OCI-LY1 (cell line): ENCODE measurements around the gene CEP164.

Experiments
- H2AFZ ChIP-seq: fragments of 200-600 bp; sonication (generic), shearing (Covaris generic); 2 replicates; pipeline ENCODE4 v1.6.0; 2014; ENCODE audit warnings: antibody characterized with exemption, mild to moderate bottlenecking, low read length
- H3F3A ChIP-seq: fragments of 200-600 bp; sonication (generic), shearing (Covaris generic); 2 replicates; pipeline ENCODE4 v1.6.0; 2014; ENCODE audit warnings: mild to moderate bottlenecking, antibody characterized with exemption, low read length, moderate library complexity; ENCODE audit not compliant: insufficient read depth
- H3K27ac ChIP-seq: fragments of 200-600 bp; sonication (generic); 2 replicates; pipeline ENCODE4 v1.5.1; 2014; ENCODE audit warnings: low read length, mixed run types, mild to moderate bottlenecking, low read depth; ENCODE audit not compliant: poor library complexity, severe bottlenecking
- H3K27me3 ChIP-seq: fragments of 200-600 bp; sonication (generic); 2 replicates; pipeline ENCODE4 v1.6.0; 2014; ENCODE audit warnings: antibody characterized with exemption, mild to moderate bottlenecking, low read length, moderate library complexity; ENCODE audit not compliant: insufficient read depth
- H3K36me3 ChIP-seq: fragments of 200-600 bp; sonication (generic); 2 replicates; pipeline ENCODE4 v1.6.1; 2014; ENCODE audit warnings: mild to moderate bottlenecking, antibody characterized with exemption, low read length, moderate library complexity, mixed read lengths; ENCODE audit not compliant: insufficient read depth
- H3K4me1 ChIP-seq: fragments of 200-600 bp; sonication (generic); 2 replicates; pipeline ENCODE4 v1.5.1; 2014; ENCODE audit warnings: mild to moderate bottlenecking, low read length, moderate library complexity; ENCODE audit not compliant: insufficient read depth, severe bottlenecking
- H3K4me2 ChIP-seq: fragments of 200-600 bp; sonication (generic), shearing (Covaris generic); 2 replicates; pipeline ENCODE4 v1.6.1; 2014; ENCODE audit warnings: low read length
- H3K4me3 ChIP-seq: fragments of 200-600 bp; sonication (generic); 2 replicates; pipeline ENCODE4 v1.5.1; 2014; ENCODE audit warnings: low read length, low read depth, mild to moderate bottlenecking, mixed read lengths; ENCODE audit not compliant: poor library complexity, severe bottlenecking
- H3K79me2 ChIP-seq: fragments of 200-600 bp; shearing (Covaris generic); 2 replicates; pipeline ENCODE4 v1.6.1; 2016; ENCODE audit warnings: mixed run types, low read length, mixed read lengths; ENCODE audit not compliant: insufficient read depth
- H3K9ac ChIP-seq: fragments of 200-600 bp; sonication (generic), shearing (Covaris generic); 2 replicates; pipeline ENCODE4 v1.6.1; 2014; ENCODE audit warnings: mild to moderate bottlenecking, low read length, mixed read lengths
- H3K9me2 ChIP-seq: fragments of 200-600 bp; sonication (generic), shearing (Covaris generic); 2 replicates; pipeline ENCODE4 v1.6.1; 2014; ENCODE audit warnings: low read depth, mild to moderate bottlenecking, low read length, mixed read lengths
- H3K9me3 ChIP-seq: fragments of 200-600 bp; shearing (Covaris generic); 2 replicates; pipeline ENCODE4 v1.6.1; 2014; ENCODE audit warnings: low read length, mixed read lengths
- H4K20me1 ChIP-seq: fragments of 200-600 bp; sonication (generic), shearing (Covaris generic); 2 replicates; pipeline ENCODE4 v1.6.0; 2016; ENCODE audit warnings: mild to moderate bottlenecking, low read length; ENCODE audit not compliant: insufficient read depth
- CTCF ChIP-seq: fragments of 200-600 bp; sonication (generic), shearing (Covaris generic); IDR thresholded peaks from 2 replicates; pipeline ENCODE4 v1.5.1; 2017; ENCODE audit warnings: mild to moderate bottlenecking, antibody characterized with exemption, low read length, moderate library complexity, mixed read lengths
- EZH2 ChIP-seq: fragments of 200-600 bp; sonication (generic), shearing (Covaris generic); IDR thresholded peaks from 2 replicates; pipeline ENCODE4 v1.8.0; 2017; ENCODE audit warnings: borderline replicate concordance, mixed run types, mild to moderate bottlenecking, antibody characterized with exemption, low read length, moderate library complexity, mixed read lengths

Gene CEP164

GRCh38 chr11:117289795-117290194 is 37.9 kb upstream of the CEP164 start:
- peaks cover 4% of the 10 kb centered on the region; the same call in 1 of the 2 replicates for H3K36me3 ChIP-seq
- H3K4me3 ChIP-seq: no peak overlapping the region
- no peaks in the 10 kb centered on the region for H3K27me3 ChIP-seq
- TF ChIP-seq EZH2 (no peak), CTCF (no peak)
- no peaks in the 10 kb centered on the region for H3K79me2 ChIP-seq
- H2AFZ ChIP-seq: no peak overlapping the region
- H4K20me1 ChIP-seq: no peaks in the 10 kb centered on the region
- H3K27ac ChIP-seq: no peak overlapping the region
- H3K9me2 ChIP-seq: no peaks in the 10 kb centered on the region
- H3K4me2 ChIP-seq: no peak overlapping the region
- no peaks in the 10 kb centered on the region for H3F3A ChIP-seq
- no peaks in the 10 kb centered on the region for H3K9me3 ChIP-seq
- H3K4me1 ChIP-seq: no peaks in the 10 kb centered on the region
- no peak overlapping the region for H3K9ac ChIP-seq

GRCh38 chr11:117290809-117291396 is 36.8 kb upstream of the CEP164 start, which contains the start of gene BACE1-AS:
BACE1-AS (plus strand) TSS chr11:117291346.
- no peak for TF ChIP-seq EZH2
- no peak for TF ChIP-seq CTCF
- Histone ChIP-seq H3K27ac (no peak within 1 kb of the TSS), H3K4me3 (no peak within 1 kb of the TSS), H3K9ac (no peak within 1 kb of the TSS), H3K4me2 (no peak within 1 kb of the TSS), H3K9me3 (no peaks in the 10 kb centered on the region), H3K36me3 (no peaks in the 10 kb centered on the region), H3K4me1 (no peaks in the 10 kb centered on the region), H2AFZ (no peak within 1 kb of the TSS), H4K20me1 (no peaks in the 10 kb centered on the region), H3K9me2 (no peaks in the 10 kb centered on the region), H3F3A (no peaks in the 10 kb centered on the region), H3K79me2 (no peaks in the 10 kb centered on the region), H3K27me3 (no peaks in the 10 kb centered on the region)

- Histone ChIP-seq H3K4me3 (no peak overlapping the region), H3K79me2 (no peaks in the 10 kb centered on the region), H3K4me1 (no peaks in the 10 kb centered on the region), H3K9ac (no peak overlapping the region), H3K27me3 (no peaks in the 10 kb centered on the region), H3K36me3 (no peaks in the 10 kb centered on the region), H3K9me3 (no peaks in the 10 kb centered on the region), H3K27ac (no peak overlapping the region), H3K9me2 (no peaks in the 10 kb centered on the region), H4K20me1 (no peaks in the 10 kb centered on the region), H2AFZ (no peak overlapping the region), H3K4me2 (no peak overlapping the region), H3F3A (no peaks in the 10 kb centered on the region)
- TF ChIP-seq CTCF (no peak), EZH2 (no peak)
Measured at GRCh38 chr11:117292616-117293015, 35.0 kb upstream of the CEP164 start.
